GM21737 (cell line): ENCODE measurements around the gene DESI2.
"Not testable (repeated sequence)": the region's sequence is repeated elsewhere in the genome, so short reads cannot be mapped to it uniquely, and the experiment has no call there.

Experiments
- ATAC-seq: cut with Tn5 transposase; IDR thresholded peaks from one replicate; pipeline ENCODE4 v1.9.1; 2021; ENCODE audit warnings: mild to moderate bottlenecking, moderate library complexity; ENCODE audit not compliant: unreplicated experiment

DESI2 gene

DNA sequence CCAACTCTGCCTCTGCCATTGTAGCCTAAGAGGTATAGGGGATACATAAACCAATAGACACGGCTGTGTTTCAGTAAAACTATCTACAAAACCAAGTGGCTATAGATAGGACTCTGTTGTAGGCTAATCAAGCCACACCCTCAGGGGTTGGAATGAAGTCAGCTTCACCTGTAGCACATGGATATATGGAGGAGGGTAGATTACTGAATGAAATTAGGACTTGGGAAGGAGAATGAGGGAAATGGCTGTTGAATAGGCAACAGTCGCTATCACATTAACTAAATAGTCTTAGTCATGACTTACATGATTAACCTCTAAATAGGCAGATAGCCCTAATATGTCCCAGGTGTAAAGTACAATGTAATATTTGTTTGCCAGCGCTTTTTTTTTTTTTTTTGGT, 49.7 kb downstream of the DESI2 start:
- no peak for ATAC-seq

DNA sequence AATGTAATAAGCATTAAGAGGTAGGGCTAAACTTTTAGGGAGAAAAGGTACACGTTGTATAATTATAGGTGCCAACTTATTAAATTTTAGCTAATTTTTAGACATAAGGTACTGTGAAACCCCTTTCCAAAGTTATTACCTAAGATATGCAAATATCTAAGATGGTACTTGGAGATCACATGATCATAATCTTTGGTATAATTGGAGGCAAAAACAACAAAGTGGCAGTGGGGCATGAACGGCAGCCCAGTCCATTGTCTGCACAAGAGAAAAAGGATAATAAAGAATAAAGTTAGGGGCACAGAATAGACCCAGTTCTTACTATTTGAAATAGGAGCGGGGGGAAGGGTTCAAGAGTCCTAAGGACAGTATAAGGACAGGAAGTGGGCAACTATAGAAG, 51.2 kb downstream of the DESI2 start:
- no peak for ATAC-seq

DNA sequence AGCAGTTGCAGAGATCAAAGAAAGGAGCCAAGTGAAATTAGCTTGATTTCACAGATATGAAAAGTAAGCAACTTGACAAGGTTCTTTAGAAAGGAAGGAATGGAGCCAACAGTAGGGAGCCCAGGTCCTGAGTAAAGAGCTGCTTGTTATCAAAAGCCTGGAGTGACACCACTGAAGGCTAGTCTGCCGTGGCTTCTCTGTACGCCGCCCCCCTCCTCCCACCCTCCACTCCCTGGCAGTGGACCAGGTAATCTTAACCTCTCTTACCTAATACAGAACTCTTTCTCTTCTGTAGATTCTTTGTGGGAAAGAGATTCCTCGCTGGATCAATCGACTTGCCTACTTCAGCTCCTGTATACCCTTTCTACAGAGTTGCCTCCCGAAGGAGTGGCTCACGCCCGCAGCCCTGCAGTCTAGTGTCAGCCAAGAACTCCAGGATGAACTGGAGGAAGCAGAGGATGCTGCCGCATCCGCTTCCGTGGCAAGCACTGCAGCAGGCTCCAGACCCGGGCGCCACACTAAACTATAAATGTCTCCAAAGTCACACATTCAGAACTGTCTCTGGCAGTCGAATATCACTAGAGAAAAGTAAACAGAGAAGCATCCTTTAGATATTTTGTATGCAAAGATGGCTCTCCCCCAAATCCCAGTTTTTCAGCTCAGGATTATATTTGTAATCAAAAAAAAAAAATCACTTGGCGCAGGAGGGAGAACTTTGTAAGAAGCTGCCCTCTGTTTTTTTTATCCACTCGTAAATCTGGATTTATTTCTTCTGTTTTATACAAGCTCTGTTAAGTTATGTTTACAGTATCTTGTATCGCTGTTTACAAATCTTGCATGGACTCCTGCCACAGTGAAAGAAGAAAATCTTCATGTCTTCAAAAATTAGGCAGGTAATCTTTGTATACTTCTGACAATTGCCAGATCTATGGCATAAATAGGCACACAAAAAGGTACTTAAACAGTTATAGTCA, 52.6 kb downstream of the DESI2 start:
- ATAC-seq = no peak

DNA sequence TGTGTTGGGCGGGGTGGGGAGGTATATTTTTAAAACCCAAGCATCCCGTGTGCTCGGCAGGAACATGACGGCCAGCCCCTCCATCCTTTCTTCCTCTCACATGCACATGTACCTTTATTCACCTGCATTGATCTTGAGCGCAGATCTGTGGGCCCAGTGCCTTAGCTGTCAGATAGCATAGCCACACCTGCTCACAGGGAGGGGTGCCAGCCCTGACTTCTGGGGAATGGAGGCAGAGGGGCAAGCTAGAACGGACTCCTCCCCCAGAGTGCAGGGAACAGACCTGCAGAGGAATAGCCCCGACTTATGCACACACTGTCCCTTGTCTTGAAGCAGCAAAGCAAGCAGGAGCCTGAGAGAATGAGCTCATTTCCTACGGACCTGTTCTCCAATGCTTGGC, 56.1 kb downstream of the DESI2 start:
- no peak for ATAC-seq

- no peak for ATAC-seq
Measured at GRCh38 chr1:244709476-244710368, 56.8 kb downstream of the DESI2 start.

DNA sequence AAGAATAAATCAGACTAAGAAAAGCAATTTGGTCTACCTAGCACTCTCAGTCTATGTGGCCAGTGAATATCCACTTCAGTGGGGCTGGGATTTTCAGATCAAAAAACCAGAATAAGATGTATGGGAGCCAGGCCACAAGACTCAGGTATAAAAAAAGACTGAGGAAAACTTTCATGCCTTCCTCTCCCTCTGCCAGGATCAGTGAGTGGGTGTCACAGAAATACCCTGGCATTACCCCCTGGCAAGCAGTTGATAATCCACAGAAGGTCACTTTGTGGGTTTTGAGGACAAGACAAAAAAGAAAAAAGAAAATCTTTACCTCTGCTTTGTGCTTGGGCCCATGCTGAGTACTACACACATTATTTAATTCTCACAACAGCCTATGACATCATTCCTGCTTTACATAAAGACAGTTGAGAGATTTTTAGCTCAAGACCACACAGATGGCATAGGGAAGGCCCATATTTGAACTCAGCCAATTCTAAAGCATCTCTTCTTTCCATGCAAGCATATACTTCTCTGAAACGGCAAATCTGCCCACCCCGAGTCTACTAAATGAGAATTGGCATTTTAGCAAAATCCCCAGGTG, 57.6 kb downstream of the DESI2 start:
- ATAC-seq = no peak

GRCh38 chr1:244712669-244713068, 59.7 kb downstream of the DESI2 start:
- no peak for ATAC-seq

GRCh38 chr1:244713332-244713731, 60.4 kb downstream of the DESI2 start:
- no peak for ATAC-seq

- ATAC-seq = no peak
Measured at GRCh38 chr1:244727871-244728474, 75.0 kb downstream of the DESI2 start.

- ATAC-seq = no peak
Measured at GRCh38 chr1:244730153-244730933, 77.4 kb downstream of the DESI2 start.

DNA sequence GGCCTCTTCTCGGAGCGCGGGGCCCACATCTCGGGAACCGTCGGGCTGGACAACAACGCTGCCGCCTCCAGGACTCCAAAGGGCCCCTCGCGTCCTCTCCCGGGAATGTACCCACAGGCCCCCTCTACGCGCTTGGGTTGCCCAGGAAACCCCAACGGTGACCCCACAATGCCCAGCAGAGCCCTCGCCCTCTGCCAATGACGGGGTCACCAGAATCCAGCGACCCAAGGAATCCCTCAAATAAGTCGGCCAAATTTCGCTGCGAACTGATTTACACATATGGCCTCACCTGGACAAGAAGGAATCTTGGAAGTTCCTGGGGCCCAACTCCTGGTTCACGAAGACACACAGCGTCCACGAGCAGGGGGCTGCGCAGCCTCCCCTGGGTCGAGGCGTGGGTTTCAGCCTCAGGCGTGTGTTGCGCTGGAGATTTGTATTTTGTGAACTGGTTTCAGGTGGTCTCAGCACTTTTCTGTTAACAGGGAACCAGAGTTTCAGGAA, 78.1 kb downstream of the DESI2 start:
- no peak for ATAC-seq

GRCh38 chr1:244731651-244732050, 78.7 kb downstream of the DESI2 start:
- no peak for ATAC-seq

GRCh38 chr1:244732851-244733450, 80.0 kb downstream of the DESI2 start:
- no peak for ATAC-seq

- ATAC-seq = no peak
Measured at GRCh38 chr1:244735404-244735803, 82.5 kb downstream of the DESI2 start.

- no peak for ATAC-seq
Measured at GRCh38 chr1:244735876-244736561, 83.1 kb downstream of the DESI2 start.

DNA sequence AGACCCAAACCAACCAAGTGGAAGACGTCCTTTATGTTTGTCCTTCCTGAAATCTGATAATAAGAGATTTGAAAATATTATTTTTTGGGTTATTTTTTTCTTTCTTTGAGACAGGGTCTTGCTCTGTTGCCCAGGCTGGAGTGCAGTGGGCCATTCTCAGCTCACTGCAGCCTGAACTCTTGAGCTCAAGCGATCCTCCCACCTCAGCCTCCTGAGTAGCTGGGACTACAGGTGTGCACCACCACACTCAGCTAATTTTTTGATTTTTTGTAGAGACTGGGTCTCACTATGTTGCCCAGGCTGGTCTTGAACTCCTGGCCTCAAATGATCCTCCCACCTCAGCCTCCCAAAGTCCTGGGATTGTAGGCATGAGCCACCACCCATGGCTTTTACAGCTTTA, 86.2 kb downstream of the DESI2 start:
- ATAC-seq = not testable (repeated sequence)

GRCh38 chr1:244740027-244740617, 87.2 kb downstream of the DESI2 start:
- ATAC-seq = not testable (repeated sequence)

GRCh38 chr1:244741692-244742091, 88.8 kb downstream of the DESI2 start:
- no peak for ATAC-seq
